K562 (cell line): Measurements from ENCODE around the gene PARD3B. TPM values are rescaled to one million over a fixed set of nuclear protein-coding genes. Genes with fewer than 3 reads are reported as not detected.

ENCODE experiments used
- ATAC-seq: fragments of 200-7000 bp; cut with Tn5 transposase; 3 replicates; pipeline ENCODE4 v1.9.1; 2020; ENCODE audit warnings: moderate library complexity
- BruUV-seq: library from RNA; stranded (reverse); fragments of 400-500 nt; replicated peaks from 2 replicates; lab custom pipeline; 2021; lab: Mats Ljungman, UMichigan
- CTCF ChIA-PET: fragments of 300-600 bp; formaldehyde crosslinking; extraction: SDS; loops from one replicate; lab custom pipeline; 2021; ENCODE audit warnings: low intra/inter-chr PET ratio; lab: Yijun Ruan, JAX
- POLR2A ChIA-PET: fragments of 300-600, 350-650 bp; sonication (Branson Sonifier 250); formaldehyde crosslinking; extraction: SDS; loops from one replicate; lab custom pipeline; 2021; ENCODE audit warnings: antibody characterized with exemption, inconsistent platforms; lab: Yijun Ruan, JAX
- DNase-seq, 4 experiments: peaks; one replicate each; pipeline versions ENCODE4 v3.0.0 to v3.0.0-alpha.2; 2011 to 2018; ENCODE audit warnings: low spot score in 3 of 4, mixed read lengths in 3 of 4; ENCODE audit errors: extremely low read depth in 1 of 4
- FAIRE-seq: peaks from 2 replicates; lab custom pipeline; 2011; peaks lifted over from hg19 to GRCh38; lab: Jason Lieb, UNC
- H2AFZ ChIP-seq: 2 replicates; pipeline ENCODE4 v1.6.0; 2011; ENCODE audit warnings: low read depth, low read length, control low read depth, inconsistent platforms
- H3K27ac ChIP-seq: fragments of 200-600 bp; 3 replicates; pipeline ENCODE4 v1.8.0; 2011; ENCODE audit warnings: low read depth, mild to moderate bottlenecking, control low read depth, inconsistent platforms, low read length, moderate library complexity, mixed read lengths; ENCODE audit errors: extremely low read depth
- H3K27me3 ChIP-seq, 2 experiments: fragments of 300-600 bp in 1 of 2; 2 replicates in 1 of 2; 3 replicates in 1 of 2; pipeline versions ENCODE4 v1.6.0 to v1.8.0; 2011; ENCODE audit warnings: inconsistent platforms in 2 of 2, low read length in 2 of 2, mild to moderate bottlenecking in 1 of 2, mixed read lengths in 1 of 2, moderate library complexity in 1 of 2; ENCODE audit not compliant: control insufficient read depth in 2 of 2, insufficient read depth in 2 of 2
- H3K36me3 ChIP-seq: fragments of 300-600 bp; 3 replicates; pipeline ENCODE4 v1.8.0; 2011; ENCODE audit warnings: mild to moderate bottlenecking, low read length, inconsistent platforms; ENCODE audit not compliant: control insufficient read depth, insufficient read depth
- H3K4me1 ChIP-seq, 2 experiments: fragments of 200-600 bp in 1 of 2; replicated peaks in 1 of 2; 2 replicates in 1 of 2; 3 replicates in 1 of 2; pipeline versions ENCODE4 v1.5.1 to v1.8.0; 2011; ENCODE audit warnings: inconsistent platforms in 2 of 2, low read length in 2 of 2, mild to moderate bottlenecking in 1 of 2, mixed read lengths in 1 of 2, moderate library complexity in 1 of 2; ENCODE audit not compliant: control insufficient read depth in 2 of 2, insufficient read depth in 2 of 2
- H3K4me2 ChIP-seq: 2 replicates; pipeline ENCODE4 v1.6.1; 2011; ENCODE audit warnings: low read length, control low read depth, inconsistent platforms, mixed read lengths; ENCODE audit not compliant: insufficient read depth
- H3K4me3 ChIP-seq: fragments of 200-600 bp; sonication (generic), shearing (Covaris generic); 2 replicates; pipeline ENCODE4 v1.5.1; 2016; ENCODE audit warnings: control low read depth, inconsistent platforms
- H3K79me2 ChIP-seq: fragments of 200-600 bp; 3 replicates; pipeline ENCODE4 v1.8.0; 2011; ENCODE audit warnings: low read length, inconsistent platforms; ENCODE audit not compliant: control insufficient read depth, insufficient read depth
- H3K9ac ChIP-seq, 2 experiments: 2 replicates each; pipeline versions ENCODE4 v1.6.0 to v1.6.1; 2011; ENCODE audit warnings: low read depth in 2 of 2, low read length in 2 of 2, control low read depth in 1 of 2, inconsistent platforms in 1 of 2, mild to moderate bottlenecking in 1 of 2, mixed read lengths in 1 of 2; ENCODE audit not compliant: insufficient read depth in 1 of 2
- H3K9me1 ChIP-seq: one replicate; pipeline ENCODE4 v1.6.0; 2011; ENCODE audit warnings: inconsistent platforms, mild to moderate bottlenecking, low read length, moderate library complexity; ENCODE audit not compliant: control insufficient read depth, insufficient read depth
- H3K9me3 ChIP-seq: replicated peaks from 2 replicates; pipeline ENCODE4 v1.5.1; 2011; ENCODE audit warnings: low read depth, low read length, inconsistent platforms; ENCODE audit not compliant: control insufficient read depth, insufficient read depth
- H4K20me1 ChIP-seq: replicated peaks from 2 replicates; pipeline ENCODE4 v1.6.1; 2011; ENCODE audit warnings: low read length, inconsistent platforms, mixed read lengths; ENCODE audit not compliant: control insufficient read depth, insufficient read depth
- CAMTA2 ChIP-seq: fragments of 250-450 bp; sonication (Bioruptor Pico); conservative IDR thresholded peaks from 2 replicates; pipeline ENCODE4 v1.5.1; 2022
- ELF4 ChIP-seq: fragments of 450-650 bp; formaldehyde crosslinking; IDR thresholded peaks from 2 replicates; pipeline ENCODE4 v1.4.0; 2022; ENCODE audit warnings: missing genetic modification characterization
- ETV1 ChIP-seq: fragments of 450-650 bp; conservative IDR thresholded peaks from 2 replicates; pipeline ENCODE4 v1.6.1; 2016; ENCODE audit warnings: missing genetic modification characterization, control low read depth, low read depth, missing compliant biosample characterization
- HMG20B ChIP-seq: fragments of 250-450 bp; sonication (Bioruptor Pico); IDR thresholded peaks from 2 replicates; pipeline ENCODE4 v1.5.0; 2021; ENCODE audit warnings: mild to moderate bottlenecking
- LCOR ChIP-seq: sonication (generic); formaldehyde crosslinking; IDR thresholded peaks from 2 replicates; pipeline ENCODE4 v1.8.0; 2022; ENCODE audit warnings: mild to moderate bottlenecking, missing genetic modification reagents
- NFYB ChIP-seq: IDR thresholded peaks from 2 replicates; pipeline ENCODE4 v1.6.1; 2011; ENCODE audit warnings: mild to moderate bottlenecking, moderate library complexity; ENCODE audit not compliant: insufficient read length; ENCODE audit errors: extremely low read depth
- NR2C1 ChIP-seq, 2 experiments: fragments of 450-650 bp; IDR thresholded peaks; 2 replicates each; pipeline ENCODE4 v1.6.1; 2017; ENCODE audit warnings: mild to moderate bottlenecking in 2 of 2, antibody characterized with exemption in 1 of 2, inconsistent platforms in 1 of 2, missing compliant biosample characterization in 1 of 2, missing genetic modification characterization in 1 of 2
- RAD21 ChIP-seq, 2 experiments: fragments of 250-450 bp in 1 of 2; fragments of 450-650 bp in 1 of 2; sonication (Bioruptor Pico) in 1 of 2; formaldehyde crosslinking in 1 of 2; IDR thresholded peaks in 1 of 2; conservative IDR thresholded peaks in 1 of 2; 2 replicates each; pipeline versions ENCODE4 v1.4.0 to v1.8.0; 2020 to 2022; ENCODE audit warnings: mild to moderate bottlenecking in 2 of 2, moderate library complexity in 1 of 2
- RHOXF2B ChIP-seq: fragments of 250-450 bp; sonication (Bioruptor Pico); conservative IDR thresholded peaks from 2 replicates; pipeline ENCODE4 v1.5.1; 2021
- ZNF121 ChIP-seq: sonication (generic); formaldehyde crosslinking; conservative IDR thresholded peaks from 2 replicates; pipeline ENCODE4 v1.8.0; 2022; ENCODE audit warnings: missing genetic modification reagents
- ZNF239 ChIP-seq: fragments of 250-450 bp; sonication (Bioruptor Pico); IDR thresholded peaks from 2 replicates; pipeline ENCODE4 v1.4.0; 2020; ENCODE audit warnings: mild to moderate bottlenecking
- ZNF263 ChIP-seq: sonication (generic); formaldehyde crosslinking; IDR thresholded peaks from 2 replicates; pipeline ENCODE4 v1.8.0; 2022; ENCODE audit warnings: mild to moderate bottlenecking, missing genetic modification reagents, borderline replicate concordance
- WGBS: fragments of 100-300 bp; shearing (Covaris generic); methylation state at CpG from one replicate; pipeline ENCODE4 v1.1.6; 2016; ENCODE audit warnings: low coverage, mixed read lengths; ENCODE audit not compliant: insufficient coverage; ENCODE audit errors: missing lambda C conversion rate; 5-methylcytosine and 5-hydroxymethylcytosine counted together
- in situ Hi-C: fragments of 300-500 bp; cut with MboI; formaldehyde crosslinking; loops from 4 replicates; pipeline ENCODE4 v1.15.0; 2018; ENCODE audit warnings: inconsistent platforms, mixed read lengths
- intact Hi-C: fragments of 100-400 bp; cut with micrococcal nuclease; formaldehyde crosslinking; loops from 2 replicates; pipeline ENCODE4 v1.14.2; 2022
- polyA plus RNA-seq, 8 experiments: library from polyadenylated mRNA; depleted of rRNA in 4 of 8; stranded (reverse) in 5 of 8; unstranded in 3 of 8; fragments of >200 nt; fragmentation: Nextera tagmentation in 2 of 8; fragmentation: Illumina TruSeq in 1 of 8; extraction: Ambion mirVana in 2 of 8; extraction: Trizol in 1 of 8; gene quantifications; 2 replicates each; pipeline versions ENCODE4 v1.2.1 to v1.2.3, GENCODE V29; 2011 to 2014; ENCODE audit warnings: inconsistent platforms in 1 of 8, missing spikeins in 1 of 8
- total RNA-seq, 7 experiments: library from RNA; depleted of rRNA in 6 of 7; stranded (reverse); fragments of >200 nt in 6 of 7; fragmentation: Illumina TruSeq in 2 of 7; extraction: Trizol in 2 of 7; gene quantifications; 2 replicates each; pipeline versions ENCODE4 v1.2.1 to v1.2.3, GENCODE V29; 2011 to 2021; ENCODE audit warnings: low replicate concordance in 1 of 7
- TF ChIP-seq, protein P1 (sequence below): fragments of 450-650 bp; IDR thresholded peaks from 2 replicates; pipeline ENCODE4 v1.6.1; 2017; ENCODE audit warnings: antibody characterized with exemption, mild to moderate bottlenecking
- TF ChIP-seq, protein P2 (sequence below): fragments of 450-650 bp; formaldehyde crosslinking; IDR thresholded peaks from 2 replicates; pipeline ENCODE4 v1.4.0; 2020; ENCODE audit warnings: mild to moderate bottlenecking, moderate library complexity

Gene PARD3B
- total and polyA plus RNA-seq, 9 of the 15 experiments (the other 6 are each of a cell fraction or from before 2014, with no cell fraction given), result 0.15 to 3.0 (median 1.1) TPM

DNA sequence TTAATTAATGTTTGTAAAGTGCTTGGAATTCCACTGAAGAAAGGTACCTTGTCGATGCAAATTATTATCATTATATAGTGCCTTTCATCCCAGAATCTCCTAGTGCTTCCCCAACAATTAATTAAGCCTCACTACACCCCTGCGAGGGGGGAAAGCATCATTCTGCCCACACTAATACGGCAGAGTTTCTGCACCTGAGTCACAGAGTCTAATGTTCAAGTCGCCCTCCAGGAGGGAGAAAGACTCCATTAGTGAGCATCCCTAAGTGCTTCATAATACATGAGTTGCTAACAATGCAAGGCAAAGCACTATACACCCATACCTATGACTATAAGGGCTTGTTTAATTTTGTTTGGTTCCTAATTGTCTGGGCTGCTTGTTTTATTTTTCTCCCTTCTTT lies 1111.7 kb downstream of the PARD3B start:
- H3K4me1 ChIP-seq, result no peaks in the 10 kb centered on the region
- TF ChIP-seq ZNF239 (CRISPR knock-in tag) (no peak), LCOR (no peak), RHOXF2B (CRISPR knock-in tag) (no peak), HMG20B (no peak), ZNF121 (CRISPR knock-in tag) (no peak), NR2C1 (IDR thresholded peaks at IDR 0.05) (no peak), NR2C1 (tag; IDR thresholded peaks at IDR 0.05) (no peak), NFYB (no peak), ZNF263 (CRISPR knock-in tag) (no peak), ETV1 (tag) (no peak), CAMTA2 (CRISPR knock-in tag) (no peak), RAD21 (CRISPR knock-in tag; conservative IDR thresholded peaks at IDR 0.05 in 1 of 2, IDR thresholded peaks at IDR 0.05 in 1 of 2) (no peak), ELF4 (CRISPR knock-in tag) (no peak)
- TF ChIP-seq, protein P1, sequence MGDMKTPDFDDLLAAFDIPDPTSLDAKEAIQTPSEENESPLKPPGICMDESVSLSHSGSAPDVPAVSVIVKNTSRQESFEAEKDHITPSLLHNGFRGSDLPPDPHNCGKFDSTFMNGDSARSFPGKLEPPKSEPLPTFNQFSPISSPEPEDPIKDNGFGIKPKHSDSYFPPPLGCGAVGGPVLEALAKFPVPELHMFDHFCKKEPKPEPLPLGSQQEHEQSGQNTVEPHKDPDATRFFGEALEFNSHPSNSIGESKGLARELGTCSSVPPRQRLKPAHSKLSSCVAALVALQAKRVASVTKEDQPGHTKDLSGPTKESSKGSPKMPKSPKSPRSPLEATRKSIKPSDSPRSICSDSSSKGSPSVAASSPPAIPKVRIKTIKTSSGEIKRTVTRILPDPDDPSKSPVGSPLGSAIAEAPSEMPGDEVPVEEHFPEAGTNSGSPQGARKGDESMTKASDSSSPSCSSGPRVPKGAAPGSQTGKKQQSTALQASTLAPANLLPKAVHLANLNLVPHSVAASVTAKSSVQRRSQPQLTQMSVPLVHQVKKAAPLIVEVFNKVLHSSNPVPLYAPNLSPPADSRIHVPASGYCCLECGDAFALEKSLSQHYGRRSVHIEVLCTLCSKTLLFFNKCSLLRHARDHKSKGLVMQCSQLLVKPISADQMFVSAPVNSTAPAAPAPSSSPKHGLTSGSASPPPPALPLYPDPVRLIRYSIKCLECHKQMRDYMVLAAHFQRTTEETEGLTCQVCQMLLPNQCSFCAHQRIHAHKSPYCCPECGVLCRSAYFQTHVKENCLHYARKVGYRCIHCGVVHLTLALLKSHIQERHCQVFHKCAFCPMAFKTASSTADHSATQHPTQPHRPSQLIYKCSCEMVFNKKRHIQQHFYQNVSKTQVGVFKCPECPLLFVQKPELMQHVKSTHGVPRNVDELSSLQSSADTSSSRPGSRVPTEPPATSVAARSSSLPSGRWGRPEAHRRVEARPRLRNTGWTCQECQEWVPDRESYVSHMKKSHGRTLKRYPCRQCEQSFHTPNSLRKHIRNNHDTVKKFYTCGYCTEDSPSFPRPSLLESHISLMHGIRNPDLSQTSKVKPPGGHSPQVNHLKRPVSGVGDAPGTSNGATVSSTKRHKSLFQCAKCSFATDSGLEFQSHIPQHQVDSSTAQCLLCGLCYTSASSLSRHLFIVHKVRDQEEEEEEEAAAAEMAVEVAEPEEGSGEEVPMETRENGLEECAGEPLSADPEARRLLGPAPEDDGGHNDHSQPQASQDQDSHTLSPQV, result no peak
- TF ChIP-seq, protein P2, sequence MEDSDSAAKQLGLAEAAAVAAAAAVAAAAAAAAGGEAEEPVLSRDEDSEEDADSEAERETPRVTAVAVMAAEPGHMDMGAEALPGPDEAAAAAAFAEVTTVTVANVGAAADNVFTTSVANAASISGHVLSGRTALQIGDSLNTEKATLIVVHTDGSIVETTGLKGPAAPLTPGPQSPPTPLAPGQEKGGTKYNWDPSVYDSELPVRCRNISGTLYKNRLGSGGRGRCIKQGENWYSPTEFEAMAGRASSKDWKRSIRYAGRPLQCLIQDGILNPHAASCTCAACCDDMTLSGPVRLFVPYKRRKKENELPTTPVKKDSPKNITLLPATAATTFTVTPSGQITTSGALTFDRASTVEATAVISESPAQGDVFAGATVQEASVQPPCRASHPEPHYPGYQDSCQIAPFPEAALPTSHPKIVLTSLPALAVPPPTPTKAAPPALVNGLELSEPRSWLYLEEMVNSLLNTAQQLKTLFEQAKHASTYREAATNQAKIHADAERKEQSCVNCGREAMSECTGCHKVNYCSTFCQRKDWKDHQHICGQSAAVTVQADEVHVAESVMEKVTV (CRISPR knock-in tag), result no peak
- H3K9me1 ChIP-seq, result no peaks in the 10 kb centered on the region
- BruUV-seq, result no TSS peak
- H3K9ac ChIP-seq, result no peak overlapping the region
- ATAC-seq (no peak), DNase-seq (no peak), FAIRE-seq (no peak)
- ChIA-PET POLR2A (no interaction called here), CTCF (no interaction called here)
- H3K36me3 ChIP-seq, result no peaks in the 10 kb centered on the region
- H3K27ac ChIP-seq, result no peak overlapping the region
- 0% methylated on average over 4 of the region's 4 CpGs for WGBS
- H3K79me2 ChIP-seq, result no peaks in the 10 kb centered on the region
- intact Hi-C loops (no loop called here), in situ Hi-C loops (no loop called here)
- H3K27me3 ChIP-seq, result no peaks in the 10 kb centered on the region; a peak in 1 of 5 replicates
- H3K4me3 ChIP-seq, result no peak overlapping the region
- no peaks in the 10 kb centered on the region for H3K9me3 ChIP-seq
- no peaks in the 10 kb centered on the region for H4K20me1 ChIP-seq
- no peak overlapping the region for H3K4me2 ChIP-seq
- no peak overlapping the region for H2AFZ ChIP-seq
